Anterior cingulate cortex (tissue), 58 donors: ENCODE data around the gene CXCL12.

ENCODE experiments used
- DNase-seq, 58 donors: peaks; one replicate each; lab custom pipeline; 2025; lab: John Stamatoyannopoulos, UW

Gene CXCL12

DNA sequence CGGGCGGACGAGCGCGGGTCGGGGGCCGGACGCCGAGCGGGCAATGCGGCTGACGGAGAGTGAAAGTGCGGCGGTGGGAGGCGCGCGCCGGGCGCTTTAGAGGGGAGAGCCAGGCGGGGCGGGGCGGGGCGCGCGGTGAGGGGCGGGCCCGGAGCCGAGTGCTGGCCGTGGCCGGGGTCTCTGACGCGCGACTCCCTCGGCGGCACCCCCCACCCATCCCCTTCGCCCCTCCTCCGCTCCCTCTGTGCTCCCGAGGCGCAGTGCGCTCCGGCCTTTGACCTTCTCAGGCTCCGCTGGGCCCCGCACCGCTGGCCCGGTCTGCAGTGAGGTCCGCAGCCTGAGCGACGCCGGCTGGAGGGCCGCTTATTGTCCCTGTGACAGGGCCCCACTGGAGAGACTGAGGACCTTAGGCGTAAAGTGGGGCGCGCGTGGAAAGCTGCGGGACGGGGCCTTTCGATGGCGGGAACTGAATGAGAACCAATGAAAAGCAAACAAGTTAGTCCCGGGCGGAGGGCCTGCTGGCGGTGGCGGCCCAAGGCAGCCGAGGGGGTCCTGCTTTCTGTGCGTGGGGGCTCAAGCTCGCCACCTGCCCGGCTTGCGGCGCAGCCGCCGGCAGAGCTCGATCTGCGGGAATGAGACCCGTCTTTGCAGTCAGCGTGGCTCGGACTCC is at the start of gene CXCL12:
TSS of gene CXCL12 (minus strand) at position 72 of the 670 bp plus-strand sequence. CDS start 92 bp downstream, outside the sequence.
- DNase-seq, result peak in 4 of 58 donors; percentile 15 to 45 (median 28)

DNA sequence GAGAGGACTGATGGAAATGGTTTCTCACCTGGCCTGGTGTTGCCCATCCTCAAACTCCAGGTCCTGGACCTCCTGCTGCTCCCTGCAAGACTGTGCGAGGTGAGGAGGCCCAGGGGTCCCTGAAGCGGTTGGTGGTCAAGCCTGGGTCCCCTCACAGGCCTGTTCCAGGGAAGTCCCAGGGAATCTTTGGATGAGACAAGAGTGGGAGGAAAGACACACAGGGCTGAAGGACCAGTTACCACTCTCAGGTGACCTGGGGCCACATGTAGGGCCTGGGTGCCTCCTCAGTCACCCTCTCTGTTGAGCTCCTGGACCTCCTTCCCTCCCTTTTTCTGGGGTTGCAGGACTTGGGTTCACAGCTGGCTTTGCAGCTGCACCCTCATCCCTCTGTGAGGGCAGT is 42.6 kb upstream of the CXCL12 start:
- no peak for DNase-seq

DNA sequence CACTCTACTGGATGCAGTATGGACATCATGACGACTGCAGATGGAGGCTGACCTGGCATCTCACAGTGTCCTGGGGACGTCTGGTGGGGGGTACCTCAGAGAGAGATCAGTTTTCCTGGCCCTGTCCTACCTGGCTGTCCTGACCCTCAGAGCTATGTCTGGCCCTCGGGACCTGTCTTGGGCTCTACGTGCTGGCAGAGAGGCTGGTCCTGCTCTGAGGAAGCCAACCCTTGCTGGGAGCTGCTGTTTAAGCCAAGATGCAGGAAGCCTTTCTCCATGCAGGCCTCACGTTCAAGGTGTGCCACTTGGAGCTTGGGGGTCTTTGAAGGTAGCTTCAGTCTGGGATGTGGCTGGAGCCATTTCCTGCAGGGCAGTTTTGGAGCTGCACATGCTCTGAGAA is 42.1 kb upstream of the CXCL12 start:
- DNase-seq, result no peak

DNA sequence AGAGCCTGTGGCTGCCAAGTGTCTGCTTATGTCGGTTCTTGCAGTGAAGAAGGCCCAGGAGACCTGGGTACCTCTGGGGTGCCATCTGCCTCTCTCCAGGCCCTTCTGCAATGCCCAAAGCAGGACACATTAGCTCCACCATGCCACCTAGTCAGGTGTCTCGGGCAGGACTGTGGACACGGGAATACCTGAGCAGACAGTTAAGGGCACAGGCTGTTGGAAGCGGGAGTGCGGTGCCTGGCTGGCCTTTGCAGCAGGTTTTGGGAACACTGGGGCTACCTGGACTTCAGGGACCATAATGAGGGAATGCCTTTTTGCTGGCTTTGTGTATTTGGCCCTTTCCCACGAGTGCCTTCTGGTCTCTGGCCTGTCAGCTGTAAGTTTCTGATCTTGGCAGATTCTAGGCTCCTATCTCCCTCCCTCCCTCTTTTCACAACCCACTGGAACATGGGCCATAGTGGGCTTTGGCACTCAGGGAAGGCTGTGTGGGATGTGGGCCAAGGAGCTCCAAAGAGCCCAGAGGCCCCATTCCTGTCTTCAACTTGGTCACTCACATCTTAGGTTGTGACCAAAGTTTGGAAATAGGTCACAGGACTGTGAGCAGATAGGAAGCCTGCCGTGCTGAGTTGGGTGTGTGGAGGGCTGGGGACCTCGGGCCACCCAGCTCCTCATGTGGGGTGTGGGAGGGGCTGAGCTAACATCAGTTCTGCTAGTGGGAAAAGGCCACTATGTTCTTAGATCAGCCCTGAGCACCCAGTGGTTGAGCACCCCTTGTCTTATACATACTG is 41.5 kb upstream of the CXCL12 start:
- DNase-seq, result no peak

DNA sequence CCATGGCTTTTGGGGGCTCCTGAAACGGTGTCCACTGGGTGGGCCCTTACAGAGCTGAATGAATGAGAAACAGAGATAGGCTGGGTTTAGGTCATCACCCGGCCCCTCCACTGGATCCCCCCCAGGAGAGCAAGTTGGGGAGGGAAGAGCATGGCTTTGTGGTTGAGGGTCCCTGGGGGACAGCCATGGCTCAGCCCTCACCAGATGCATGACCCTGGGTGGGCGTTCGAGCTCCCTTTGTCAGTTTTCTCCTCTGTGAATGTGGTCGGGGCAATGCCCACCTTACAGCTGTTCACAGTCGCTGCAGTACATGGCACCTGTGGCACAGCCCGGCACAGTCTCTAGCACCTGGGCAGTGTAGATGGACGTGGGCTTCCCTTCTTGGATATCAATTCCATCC is 40.6 kb upstream of the CXCL12 start:
- DNase-seq, result no peak

DNA sequence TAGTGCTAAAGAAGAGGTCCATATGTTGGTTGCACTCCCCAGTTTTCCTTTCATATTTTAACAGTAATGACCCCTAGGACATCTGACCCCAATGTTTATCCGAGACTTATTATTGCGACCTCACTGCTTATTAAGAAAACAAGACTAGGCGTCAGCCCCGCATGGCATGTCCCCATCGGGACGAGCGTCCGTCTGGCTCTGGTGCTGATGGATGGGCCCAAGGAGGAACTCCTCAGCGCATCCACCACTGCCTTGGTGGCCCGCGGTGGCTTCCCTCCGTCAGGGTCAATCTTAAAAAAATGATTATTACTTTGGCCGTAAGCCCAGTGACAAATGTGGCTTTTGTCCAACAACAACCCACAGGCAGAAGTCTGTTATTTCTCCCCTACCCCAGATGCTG is 40.1 kb upstream of the CXCL12 start:
- no peak for DNase-seq

DNA sequence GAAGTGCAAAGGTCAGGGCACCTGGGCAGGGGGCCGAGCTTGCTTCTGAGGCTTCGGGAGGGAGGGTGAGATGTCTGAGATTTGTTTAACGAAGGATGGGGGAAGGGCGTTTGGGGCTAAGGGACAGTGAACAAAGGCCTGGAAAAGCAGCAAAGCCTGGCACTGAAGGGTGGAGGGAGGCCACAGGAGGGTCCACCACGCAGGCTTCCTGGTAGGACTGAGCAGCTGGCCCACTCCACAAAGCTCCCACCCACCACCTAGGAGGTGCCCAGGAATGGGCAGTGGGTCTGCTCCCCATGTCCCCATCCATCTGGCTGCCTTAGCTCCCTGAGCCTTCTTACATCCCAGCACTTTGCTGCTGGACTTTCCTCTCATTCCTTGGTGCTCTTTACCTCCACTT is 39.4 kb upstream of the CXCL12 start:
- DNase-seq, result no peak

DNA sequence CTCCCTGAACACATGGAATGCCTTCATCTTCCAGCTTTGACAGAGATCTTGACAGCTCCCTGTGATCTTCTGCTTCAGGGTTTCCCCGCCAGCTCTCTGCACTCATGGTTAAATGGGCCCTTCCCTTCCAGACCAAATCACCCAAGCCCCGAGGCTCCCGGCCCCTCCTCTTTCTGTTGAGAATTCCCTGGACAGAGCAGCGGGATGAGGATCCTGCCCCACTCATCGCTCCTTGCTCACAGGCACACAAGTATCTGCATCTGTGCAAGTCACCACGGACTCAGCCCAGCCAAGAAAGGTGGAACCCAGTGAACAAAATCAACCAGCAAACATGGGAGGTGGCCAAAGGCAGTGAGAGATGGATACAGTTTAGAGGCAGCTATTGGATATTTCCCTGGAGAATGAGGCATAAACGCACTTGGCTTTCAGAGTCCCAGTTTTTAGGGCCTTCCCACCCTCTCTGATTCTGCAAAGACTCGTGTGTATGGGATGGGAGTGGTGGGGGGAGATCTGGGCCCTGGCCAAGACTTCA is 37.7 kb upstream of the CXCL12 start:
- DNase-seq, result no peak

DNA sequence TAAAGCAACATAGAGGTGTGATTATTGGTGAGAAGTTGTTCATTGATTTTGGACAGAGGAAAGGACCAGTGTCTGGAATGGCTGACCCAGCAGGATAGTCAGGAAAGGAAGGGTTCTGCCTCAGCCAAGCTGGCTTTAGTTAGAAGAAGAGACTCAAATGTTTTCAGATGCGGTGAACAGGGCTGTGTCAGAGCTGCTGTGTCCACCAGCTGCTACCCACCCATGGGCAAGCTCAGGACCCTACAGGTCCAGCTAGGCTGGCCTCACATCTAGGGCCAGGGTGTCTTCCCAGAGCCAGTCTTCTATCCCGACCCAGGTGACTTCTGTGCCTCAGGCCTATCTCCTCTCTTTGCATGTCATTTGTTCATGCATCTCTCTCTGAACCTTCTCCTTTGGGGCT is 37.3 kb upstream of the CXCL12 start:
- DNase-seq, result no peak

DNA sequence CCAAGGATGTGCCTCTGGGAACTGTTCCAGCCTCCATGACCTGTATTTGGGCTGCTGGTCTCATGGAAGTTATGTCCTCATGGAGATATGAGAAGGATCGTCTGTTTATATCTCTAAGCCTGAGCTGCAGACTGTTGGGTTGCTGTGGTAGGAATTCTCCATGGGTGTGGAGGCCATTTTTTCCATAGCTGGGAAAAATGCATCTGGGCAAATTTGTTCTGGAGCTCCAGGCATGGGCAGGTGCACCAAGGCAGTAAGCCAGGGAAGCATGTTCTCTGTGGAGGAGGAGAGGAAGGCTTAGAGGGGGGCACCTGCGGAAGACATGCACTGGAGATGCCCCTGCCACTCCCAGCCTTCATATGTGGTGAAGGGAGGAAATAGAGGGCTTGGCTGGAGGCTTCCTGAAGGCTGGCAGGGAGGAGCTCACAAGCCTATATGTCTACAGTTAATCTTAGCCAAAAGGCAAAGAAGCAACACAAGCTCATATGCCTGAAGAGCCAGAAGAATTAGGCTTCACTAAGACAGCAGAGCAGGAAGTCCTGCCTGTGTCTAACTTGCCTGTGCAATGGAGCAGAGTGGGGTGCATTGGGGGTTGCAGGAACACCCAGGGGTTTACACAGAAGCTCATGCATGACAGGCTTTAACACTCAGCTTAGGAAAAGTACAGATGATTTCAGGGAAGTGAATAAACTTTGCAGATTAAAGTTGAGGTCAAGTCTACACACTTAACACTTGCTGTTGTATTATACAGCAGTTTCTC is 35.1 kb upstream of the CXCL12 start:
- DNase-seq, result no peak

DNA sequence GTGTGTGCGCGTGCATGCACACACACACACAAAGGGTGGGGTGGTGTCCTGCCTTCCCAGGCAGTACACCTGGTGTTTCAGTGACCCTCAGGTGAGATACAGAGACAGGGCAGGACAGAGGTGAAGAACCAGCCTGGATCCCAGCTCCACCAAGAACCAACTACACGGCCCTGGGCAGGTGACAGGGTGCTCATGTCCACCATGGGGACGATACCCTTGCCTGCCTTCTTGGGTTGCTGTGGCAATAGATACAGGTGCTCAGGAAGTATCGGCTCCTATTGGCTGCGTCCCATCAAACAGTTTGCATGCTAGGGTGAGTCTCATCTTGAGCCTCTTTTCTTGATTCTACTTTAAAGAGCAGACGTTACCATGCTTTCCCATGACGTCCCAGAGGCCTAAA is 33.7 kb upstream of the CXCL12 start:
- DNase-seq, result no peak

DNA sequence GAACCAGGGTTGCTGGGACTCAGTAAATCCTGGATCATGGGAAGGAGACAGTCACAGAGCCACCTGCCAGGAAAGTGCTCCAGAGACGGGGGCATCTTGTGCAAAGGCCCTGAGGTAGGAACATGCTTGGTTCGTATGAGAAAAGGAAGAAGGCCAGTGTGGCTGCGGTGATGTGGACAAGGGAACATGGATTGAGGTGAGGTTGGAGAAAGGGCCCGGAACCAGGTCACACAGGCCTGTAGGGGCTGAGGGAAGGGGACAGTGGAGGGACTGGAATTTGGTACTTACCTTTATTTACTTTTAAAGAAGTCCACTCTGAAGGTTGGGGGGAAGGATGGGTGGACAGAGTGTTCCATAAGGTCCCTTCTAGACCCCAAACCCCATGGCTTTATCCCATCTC is 32.9 kb upstream of the CXCL12 start:
- DNase-seq, result no peak

DNA sequence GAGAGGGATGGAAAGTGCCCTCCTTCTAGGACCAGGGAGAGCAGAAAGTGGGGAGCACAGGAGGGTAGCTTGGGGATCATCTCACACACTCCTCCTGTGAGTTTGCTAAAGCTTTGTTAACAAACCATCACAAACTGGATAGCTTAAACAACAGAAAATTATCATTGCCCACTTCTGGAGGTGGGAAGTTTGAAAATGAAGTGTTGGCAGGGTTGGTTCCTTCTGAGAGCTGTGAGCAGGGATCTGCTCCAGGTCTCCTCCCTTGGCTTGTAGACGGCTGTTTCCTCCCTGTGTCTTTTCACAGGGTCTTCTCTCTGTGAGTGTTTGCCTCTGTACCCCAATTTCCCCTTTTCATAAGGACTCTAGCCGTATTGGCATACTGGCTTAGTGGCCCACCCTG is 32.0 kb upstream of the CXCL12 start:
- no peak for DNase-seq

DNA sequence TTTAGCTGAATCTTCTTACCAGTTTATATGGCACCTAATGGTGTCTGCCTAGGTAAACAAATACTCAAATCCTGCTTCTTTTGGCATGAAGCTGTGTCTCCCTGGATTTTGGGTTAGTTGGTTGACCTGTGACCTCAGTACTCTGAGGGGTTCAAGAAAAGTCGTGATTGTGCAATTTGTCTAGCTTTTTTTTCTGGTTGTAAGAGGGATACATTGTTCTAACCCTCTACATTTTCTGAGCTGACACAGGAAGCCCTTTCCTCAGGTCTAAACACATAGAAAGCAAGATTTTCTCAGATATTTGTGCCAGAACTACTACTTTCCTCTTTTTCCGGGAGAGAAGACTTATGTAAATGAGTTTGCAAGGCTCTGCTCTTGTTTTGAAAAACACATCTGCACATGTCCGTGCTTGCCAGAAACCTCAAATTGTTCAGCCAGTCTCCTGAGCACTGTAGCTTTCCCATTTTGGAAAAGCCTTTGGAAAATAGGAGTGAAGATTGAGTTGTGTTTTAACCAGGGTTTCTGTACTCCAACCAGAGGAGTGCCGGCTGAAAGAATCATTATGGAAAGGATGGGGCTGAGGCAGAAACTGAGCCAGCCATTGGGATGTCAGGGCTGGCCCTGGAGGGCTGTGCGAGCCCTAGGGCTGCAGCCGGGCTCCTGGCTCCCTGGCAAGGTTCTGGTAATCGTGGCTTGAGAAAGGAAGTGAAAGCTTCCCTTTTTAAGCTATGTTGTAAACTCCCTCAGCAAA is 31.3 kb upstream of the CXCL12 start:
- peak in 2 of 58 donors; percentile 8 to 25 for DNase-seq

DNA sequence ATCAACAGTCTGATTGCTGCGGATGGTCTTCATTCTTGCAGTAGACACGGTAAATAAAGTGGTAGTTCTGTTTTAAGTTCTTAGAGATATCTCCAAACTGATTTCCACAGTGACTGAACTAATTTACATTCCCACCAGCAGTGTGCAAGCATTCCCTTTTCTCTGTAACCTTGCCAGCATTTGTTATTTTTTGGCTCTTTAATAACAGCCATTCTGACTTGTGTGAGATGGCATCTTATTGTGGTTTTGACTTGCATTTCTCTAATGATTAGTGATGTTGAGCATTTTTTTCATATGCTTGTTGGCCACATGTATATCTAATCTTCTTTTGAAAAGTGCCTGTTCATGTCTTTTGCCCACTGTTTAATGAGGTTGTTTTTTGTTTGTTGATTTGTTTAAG is 30.2 kb upstream of the CXCL12 start:
- DNase-seq, result no peak

DNA sequence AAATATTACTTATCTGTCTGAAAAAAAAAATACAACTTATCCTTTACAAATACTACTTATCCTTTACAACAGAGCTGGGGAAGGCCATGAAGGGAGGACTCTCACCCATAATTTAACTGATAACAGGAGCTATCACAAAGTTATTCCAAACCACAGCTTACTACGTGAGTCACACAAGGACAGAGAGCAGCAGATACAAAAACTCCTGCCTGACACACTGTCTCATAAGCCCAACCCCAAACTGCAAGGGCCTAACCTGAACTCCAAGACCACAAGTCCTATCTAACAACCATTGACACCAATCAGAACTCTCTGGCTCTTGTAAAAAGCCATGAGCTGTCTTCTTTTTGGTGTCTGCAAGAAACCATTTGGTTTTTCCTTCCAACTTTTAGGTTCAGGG is 28.5 kb upstream of the CXCL12 start:
- no peak for DNase-seq

DNA sequence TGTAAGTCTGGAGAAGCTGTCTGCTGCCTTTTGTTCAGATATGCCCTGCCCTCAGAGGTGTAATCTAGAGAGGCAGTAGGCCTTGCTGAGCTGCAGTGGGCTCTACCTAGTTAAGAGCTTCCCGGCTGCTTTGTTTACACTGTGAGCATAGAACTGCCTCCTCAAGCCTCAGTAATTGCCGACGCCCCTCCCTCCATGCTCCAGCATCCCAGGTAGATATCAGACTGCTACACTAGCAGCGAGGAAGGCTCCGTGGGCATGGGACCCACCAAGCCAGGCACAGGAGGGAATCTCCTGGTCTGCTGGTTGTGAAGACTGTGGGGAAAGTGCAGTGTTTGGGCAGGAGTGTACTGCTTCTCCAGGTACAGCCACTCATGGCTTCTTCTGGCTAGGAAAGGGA is 26.4 kb upstream of the CXCL12 start:
- no peak for DNase-seq

DNA sequence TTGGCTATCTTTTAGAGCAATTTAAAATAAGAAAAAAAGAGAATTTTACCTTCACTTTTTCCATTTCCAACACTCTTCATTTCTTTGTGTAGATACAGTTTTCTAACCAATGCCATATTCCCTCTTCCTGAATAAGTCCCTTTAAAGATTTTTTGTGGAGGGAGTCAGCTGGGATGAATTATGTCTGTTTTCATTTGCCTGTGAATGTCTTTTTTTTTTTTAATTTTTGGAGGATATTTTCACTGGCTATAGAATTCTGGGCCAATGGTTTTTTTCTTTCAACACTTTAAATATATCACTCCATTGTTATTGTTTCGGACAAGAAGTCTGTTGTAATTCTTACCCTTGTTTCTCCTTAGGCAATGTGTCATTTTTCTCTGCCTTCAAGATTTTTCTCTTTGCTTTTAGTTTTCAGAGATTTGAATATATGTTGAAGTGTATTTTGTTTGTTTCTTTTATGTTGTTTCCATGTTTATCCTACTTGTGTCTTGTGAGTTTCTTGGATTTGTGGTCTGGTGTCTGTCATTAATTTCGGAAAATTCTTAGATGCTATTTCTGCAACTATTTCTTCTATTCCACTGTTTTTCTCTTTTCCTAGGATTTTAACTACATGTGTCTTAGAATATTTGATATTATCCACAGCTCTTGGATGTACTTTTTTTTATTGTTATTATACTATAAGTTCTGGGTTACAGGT is 20.0 kb upstream of the CXCL12 start:
- DNase-seq, result no peak

DNA sequence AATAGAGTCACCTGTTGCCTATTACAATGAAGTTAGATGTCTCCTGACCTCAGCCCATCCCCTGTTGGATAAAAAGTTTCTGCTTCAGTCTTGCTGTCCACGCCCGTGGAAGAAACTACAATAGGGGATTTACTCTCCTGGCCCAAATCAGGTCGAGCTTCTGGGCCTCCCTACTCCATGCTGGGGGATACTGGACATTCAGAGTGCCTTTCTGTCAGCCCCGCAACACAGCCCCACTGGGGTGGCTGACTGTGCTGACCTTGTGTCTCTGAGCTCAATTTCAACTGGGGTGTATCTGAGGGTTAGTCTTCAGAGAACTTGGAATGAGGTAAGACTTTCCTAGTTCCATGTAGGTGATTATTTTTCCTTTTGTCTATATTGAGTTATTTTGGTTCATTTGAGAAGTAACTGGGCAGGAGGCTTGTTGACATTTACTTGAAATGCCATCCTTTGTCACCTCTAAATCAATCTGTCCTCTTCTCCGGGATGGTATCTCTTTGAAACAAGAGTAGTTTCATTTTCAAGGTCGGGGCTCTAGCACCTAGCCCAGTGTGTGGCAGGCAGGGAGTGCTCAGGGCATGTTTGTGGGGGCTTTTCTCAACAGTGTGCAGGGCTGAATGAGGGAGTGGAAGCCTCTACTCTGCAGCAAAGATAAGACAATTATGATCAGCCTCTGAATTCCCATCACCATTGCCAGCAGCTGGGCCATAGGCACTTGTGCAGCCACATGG is 17.7 kb upstream of the CXCL12 start:
- no peak for DNase-seq
